ENCODE results near the gene IGF1. TPM values are rescaled to one million over a fixed set of nuclear protein-coding genes. Genes with fewer than 3 reads are reported as not detected.
A peak's percentile ranks its signal among the peaks of the same experiment; 100 is the strongest.

The IGF1 gene
- total RNA-seq, 2 experiments from 2014 or later = 1.1 to 2.5 TPM

DNA sequence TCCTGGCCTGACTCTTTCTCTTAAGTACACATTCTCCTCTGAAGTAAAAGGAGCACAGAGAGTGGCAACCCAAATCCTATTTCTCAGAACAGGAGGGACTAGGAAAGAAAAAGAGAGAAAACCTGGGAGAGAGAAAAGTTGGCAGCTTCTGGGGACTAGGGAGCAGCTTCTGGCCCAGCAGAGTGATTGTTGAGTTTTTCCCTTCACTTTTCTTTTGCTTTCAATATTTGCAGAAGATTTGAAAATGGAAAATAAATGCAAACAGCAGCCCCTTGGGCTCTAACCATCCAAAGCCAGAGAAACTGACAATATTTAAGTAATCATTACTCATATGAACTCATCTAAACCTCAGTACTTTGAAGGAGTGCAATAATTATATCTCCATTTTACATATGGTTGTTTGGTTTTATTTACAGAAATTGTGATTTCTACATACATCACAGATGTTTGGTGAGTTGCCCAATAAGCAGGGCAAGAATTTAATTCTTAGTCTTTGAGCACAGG, 28.8 kb upstream of the IGF1 start:
- H3K27me3 Mint-ChIP-seq = peaks cover 8% of the 10 kb centered on the region
- no peaks in the 10 kb centered on the region for H3K36me3 Mint-ChIP-seq
- no peak for ATAC-seq
- H3K4me1 Mint-ChIP-seq = peaks cover 7% of the 10 kb centered on the region
- no peak for DNase-seq
- peaks cover 2% of the 10 kb centered on the region for H3K9me3 Mint-ChIP-seq (ENCODE audit: low read depth)
- no peak overlapping the region for H3K27ac Mint-ChIP-seq
- CTCF ChIA-PET = no interaction called here
- no peak overlapping the region for H3K4me3 Mint-ChIP-seq

DNA sequence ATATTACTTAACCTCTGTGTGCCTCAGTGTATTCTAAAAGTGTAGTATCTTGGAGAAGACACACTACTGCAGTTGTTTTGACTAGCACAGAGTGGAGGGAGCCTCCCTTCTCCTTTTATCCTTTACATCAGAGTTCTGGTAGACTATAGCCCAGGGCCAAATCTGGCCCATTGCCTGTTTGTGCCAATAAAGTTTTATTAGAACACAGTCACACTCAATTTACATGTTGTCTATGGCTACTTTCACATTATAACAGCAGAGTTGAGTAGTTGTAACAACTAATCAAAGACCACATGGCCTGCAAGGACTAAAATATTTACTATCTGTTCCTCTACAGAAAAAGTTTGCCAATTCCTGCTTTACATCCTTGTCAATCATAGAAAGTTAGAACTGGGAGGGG, 27.7 kb upstream of the IGF1 start:
- H3K27ac Mint-ChIP-seq = no peak overlapping the region
- H3K27me3 Mint-ChIP-seq = peaks cover 17% of the 10 kb centered on the region
- no peak overlapping the region for H3K4me3 Mint-ChIP-seq
- H3K4me1 Mint-ChIP-seq = peaks cover 6% of the 10 kb centered on the region
- H3K9me3 Mint-ChIP-seq (ENCODE audit: low read depth) = peaks cover 2% of the 10 kb centered on the region
- DNase-seq (no peak), ATAC-seq (no peak)
- CTCF ChIA-PET = no interaction called here
- H3K36me3 Mint-ChIP-seq = no peaks in the 10 kb centered on the region

DNA sequence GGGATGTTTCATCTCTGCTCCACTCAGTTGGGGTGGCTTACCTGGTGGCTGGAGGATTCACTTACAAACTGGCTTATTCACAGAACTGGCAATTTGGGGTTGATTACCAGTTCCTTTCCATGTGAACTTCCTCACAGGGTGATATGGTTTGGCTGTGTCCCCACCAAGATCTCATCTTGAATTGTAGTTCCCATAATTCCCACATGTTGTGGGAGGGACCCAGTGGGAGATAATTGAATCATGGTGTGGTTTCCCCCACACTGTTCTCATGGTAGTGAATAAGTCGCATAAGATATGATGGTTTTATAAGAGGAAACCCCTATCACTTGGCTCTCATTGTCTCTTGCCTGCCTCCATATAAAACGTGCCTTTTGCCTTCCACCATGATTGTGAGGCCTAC, 26.9 kb upstream of the IGF1 start:
- CTCF ChIA-PET = interaction anchor here (1.6 kb wide), 1 partner anchor 23 kb away, joined by 6 read pairs; no protein-coding TSS in a partner anchor
- ATAC-seq = no peak
- peaks cover under 1% of the 10 kb centered on the region for H3K4me1 Mint-ChIP-seq
- peaks cover 20% of the 10 kb centered on the region for H3K27me3 Mint-ChIP-seq
- H3K4me3 Mint-ChIP-seq = no peak overlapping the region
- H3K9me3 Mint-ChIP-seq (ENCODE audit: low read depth) = peaks cover 2% of the 10 kb centered on the region
- DNase-seq = no peak
- H3K27ac Mint-ChIP-seq = no peak overlapping the region
- no peaks in the 10 kb centered on the region for H3K36me3 Mint-ChIP-seq

DNA sequence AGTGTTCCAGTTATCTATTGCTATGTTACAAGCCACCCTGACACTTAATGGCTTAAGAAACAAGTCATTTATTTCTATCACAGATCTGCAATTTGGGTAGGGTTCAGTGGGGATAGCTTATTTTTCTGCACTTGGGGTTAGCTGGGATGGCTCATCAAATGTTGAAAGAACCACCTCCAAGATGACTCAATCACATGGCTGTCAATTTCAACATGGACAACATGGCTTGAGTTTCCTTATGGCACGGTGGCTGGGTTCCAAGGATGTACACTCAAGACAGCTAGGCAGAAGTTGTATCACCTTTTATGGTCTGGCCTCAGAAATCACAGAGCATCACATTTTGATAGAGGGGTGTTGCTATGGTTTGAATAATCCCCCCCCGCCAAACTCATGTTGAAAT, 24.5 kb upstream of the IGF1 start:
- DNase-seq (no peak), ATAC-seq (no peak)
- H3K27ac Mint-ChIP-seq = no peak overlapping the region
- H3K9me3 Mint-ChIP-seq (ENCODE audit: low read depth) = peaks cover 2% of the 10 kb centered on the region
- CTCF ChIA-PET = no interaction called here
- no peaks in the 10 kb centered on the region for H3K4me1 Mint-ChIP-seq
- peaks cover 26% of the 10 kb centered on the region for H3K27me3 Mint-ChIP-seq
- no peak overlapping the region for H3K4me3 Mint-ChIP-seq
- no peaks in the 10 kb centered on the region for H3K36me3 Mint-ChIP-seq

DNA sequence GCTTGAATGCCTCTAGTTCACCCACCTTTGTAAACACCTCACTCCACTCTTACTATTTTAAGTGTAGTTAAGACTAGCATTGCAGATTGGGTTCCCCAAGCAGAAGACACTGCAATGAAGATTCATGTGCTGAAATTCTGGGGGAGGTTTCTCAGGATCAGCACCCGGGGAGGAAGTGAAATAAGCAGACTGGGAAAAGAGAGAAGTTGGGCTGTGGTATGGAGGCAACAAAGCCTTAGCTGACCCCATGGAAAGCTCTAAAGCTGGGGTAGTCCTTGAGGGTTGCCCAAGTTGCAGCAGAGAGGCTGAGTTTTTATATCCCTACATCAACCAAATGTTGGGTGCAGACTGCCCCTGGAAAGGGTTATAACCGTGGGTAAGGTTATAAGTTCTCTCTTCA, 23.9 kb upstream of the IGF1 start:
- H3K9me3 Mint-ChIP-seq (ENCODE audit: low read depth) = peaks cover 2% of the 10 kb centered on the region
- CTCF ChIA-PET = no interaction called here
- no peaks in the 10 kb centered on the region for H3K4me1 Mint-ChIP-seq
- no peaks in the 10 kb centered on the region for H3K36me3 Mint-ChIP-seq
- H3K27ac Mint-ChIP-seq = no peak overlapping the region
- no peak overlapping the region for H3K4me3 Mint-ChIP-seq
- DNase-seq (no peak), ATAC-seq (no peak)
- H3K27me3 Mint-ChIP-seq = peaks cover 26% of the 10 kb centered on the region

DNA sequence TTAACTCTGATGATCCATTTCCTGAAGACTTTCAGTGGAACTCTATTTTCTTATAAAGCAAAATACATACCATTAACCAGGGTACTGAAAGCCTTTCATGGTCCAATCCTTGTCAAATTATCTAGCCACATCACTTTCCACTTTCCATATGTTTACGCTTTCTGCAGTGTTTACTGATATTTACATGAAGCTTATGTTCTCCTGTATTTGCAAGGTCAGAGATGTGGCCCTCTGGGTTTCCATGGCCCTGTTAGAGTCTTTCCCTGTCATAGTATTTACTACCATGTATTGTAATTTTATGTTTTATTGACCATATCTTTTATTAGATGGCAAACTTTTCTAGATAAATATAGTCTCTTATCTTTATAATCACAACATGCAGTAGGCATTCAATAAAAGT, 23.5 kb upstream of the IGF1 start:
- CTCF ChIA-PET = no interaction called here
- peaks cover 26% of the 10 kb centered on the region for H3K27me3 Mint-ChIP-seq

DNA sequence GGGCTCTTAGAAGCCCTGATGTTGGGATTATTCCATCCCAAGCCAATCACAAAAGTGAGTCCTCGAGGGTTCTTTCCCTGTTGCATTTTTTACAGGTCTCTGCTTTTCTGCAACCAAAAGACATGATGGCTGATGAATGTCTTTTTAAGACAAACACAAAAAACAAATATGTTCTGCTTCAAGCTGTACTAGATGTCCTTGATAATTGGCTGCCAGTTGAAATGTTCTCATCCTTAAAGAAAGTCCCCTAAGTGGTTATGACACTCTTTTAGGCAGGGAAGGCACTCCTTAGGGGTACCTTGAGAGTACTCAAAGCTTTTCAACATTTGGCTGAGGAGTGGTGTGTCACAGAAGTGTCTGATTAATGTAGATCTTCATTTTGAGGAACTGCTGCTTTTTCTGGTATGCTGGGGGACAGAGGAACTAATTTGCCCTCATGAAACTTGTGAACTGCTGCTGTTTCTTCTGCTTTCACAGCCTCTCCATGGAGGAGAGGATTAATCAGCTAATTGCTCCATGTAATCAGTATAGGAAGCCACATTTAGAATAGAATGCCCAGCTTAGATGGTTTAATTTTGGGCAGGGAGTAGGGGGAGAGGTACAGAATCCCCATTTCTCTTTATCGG, 22.8 kb upstream of the IGF1 start:
- Mint-ChIP-seq H3K36me3 (no peaks in the 10 kb centered on the region), H3K4me3 (no peak overlapping the region), H3K4me1 (no peaks in the 10 kb centered on the region), H3K27me3 (peaks cover 26% of the 10 kb centered on the region), H3K27ac (no peak overlapping the region), H3K9me3 (ENCODE audit: low read depth) (peaks cover 2% of the 10 kb centered on the region)
- no peak for DNase-seq
- no peak for ATAC-seq
- CTCF ChIA-PET = no interaction called here

More for the DNA sequence above, 23.5 kb upstream of the IGF1 start:
- no peak overlapping the region for H3K27ac Mint-ChIP-seq
- no peak overlapping the region for H3K4me3 Mint-ChIP-seq
- no peaks in the 10 kb centered on the region for H3K4me1 Mint-ChIP-seq
- no peaks in the 10 kb centered on the region for H3K36me3 Mint-ChIP-seq
- H3K9me3 Mint-ChIP-seq (ENCODE audit: low read depth) = peaks cover 2% of the 10 kb centered on the region
- DNase-seq (no peak), ATAC-seq (no peak)

DNA sequence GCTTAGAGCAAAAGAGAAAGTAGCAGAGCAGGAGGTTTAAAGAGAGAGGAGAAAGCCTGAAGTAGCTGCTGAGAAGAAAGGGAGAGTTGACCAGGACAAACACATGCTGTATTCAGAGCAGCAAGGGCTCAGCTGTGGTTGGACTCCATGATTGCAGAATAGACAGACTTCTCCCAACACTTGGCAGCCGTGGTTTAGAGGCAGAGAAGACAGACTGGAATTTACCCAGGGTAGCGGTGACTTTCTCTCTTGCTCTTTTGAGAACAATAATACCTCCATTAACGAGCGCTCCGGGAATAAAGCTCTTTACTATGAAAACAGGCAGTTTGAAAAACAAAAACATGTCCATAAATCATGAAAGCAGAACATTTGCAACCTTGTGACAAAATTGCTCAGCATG, 21.4 kb upstream of the IGF1 start:
- no peak for DNase-seq
- H3K27ac Mint-ChIP-seq = no peak overlapping the region
- no peaks in the 10 kb centered on the region for H3K36me3 Mint-ChIP-seq
- peaks cover 26% of the 10 kb centered on the region for H3K27me3 Mint-ChIP-seq
- no peak overlapping the region for H3K4me3 Mint-ChIP-seq
- CTCF ChIA-PET = no interaction called here
- ATAC-seq = no peak
- peaks cover 2% of the 10 kb centered on the region for H3K9me3 Mint-ChIP-seq (ENCODE audit: low read depth)
- H3K4me1 Mint-ChIP-seq = no peaks in the 10 kb centered on the region

DNA sequence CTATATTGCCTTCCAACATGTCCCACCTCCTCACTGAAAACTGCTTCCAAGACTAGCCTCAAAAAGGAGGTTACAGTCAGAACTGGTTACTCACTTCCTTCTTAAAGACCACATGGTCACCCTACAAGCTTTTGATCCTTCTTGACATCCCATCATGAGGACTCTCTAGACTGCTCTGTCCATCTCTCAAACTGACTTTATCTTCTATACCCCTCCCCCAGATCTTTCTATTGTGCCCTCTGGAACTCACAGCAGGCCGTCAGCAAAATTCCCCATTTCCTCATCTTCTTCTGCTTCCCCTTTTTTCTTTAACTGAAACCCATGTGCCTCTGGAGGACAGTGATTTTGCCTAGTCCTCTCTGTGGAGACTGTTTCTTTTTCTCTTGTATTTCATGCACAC, 18.1 kb upstream of the IGF1 start:
- H3K9me3 Mint-ChIP-seq (ENCODE audit: low read depth) = no peaks in the 10 kb centered on the region
- CTCF ChIA-PET = no interaction called here
- H3K27ac Mint-ChIP-seq = no peak overlapping the region
- no peak for DNase-seq
- no peak overlapping the region for H3K4me3 Mint-ChIP-seq
- ATAC-seq = no peak
- H3K4me1 Mint-ChIP-seq = no peaks in the 10 kb centered on the region
- peaks cover 26% of the 10 kb centered on the region for H3K27me3 Mint-ChIP-seq
- no peaks in the 10 kb centered on the region for H3K36me3 Mint-ChIP-seq

DNA sequence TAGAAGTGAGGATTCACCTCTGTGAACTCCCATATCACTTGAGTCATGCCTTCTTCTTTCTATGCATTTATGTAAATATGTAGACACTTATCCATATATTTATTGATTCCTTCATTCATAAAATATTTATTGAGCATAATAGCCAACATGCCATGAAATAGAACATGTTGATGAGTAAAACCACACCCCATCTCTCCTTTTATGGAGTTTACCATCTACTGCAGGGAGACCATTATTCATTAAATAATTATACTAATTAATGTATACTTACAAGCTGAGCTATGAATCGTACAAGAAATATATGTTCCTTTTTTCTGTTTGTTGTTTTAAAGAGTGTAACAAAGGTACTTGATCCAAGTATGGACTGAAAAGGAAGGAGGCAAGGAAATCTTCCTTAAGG, 17.4 kb upstream of the IGF1 start:
- Mint-ChIP-seq H3K4me3 (no peak overlapping the region), H3K27ac (no peak overlapping the region), H3K36me3 (no peaks in the 10 kb centered on the region), H3K4me1 (no peaks in the 10 kb centered on the region), H3K9me3 (ENCODE audit: low read depth) (peaks cover 3% of the 10 kb centered on the region), H3K27me3 (peaks cover 23% of the 10 kb centered on the region)
- no peak for DNase-seq
- CTCF ChIA-PET = no interaction called here
- no peak for ATAC-seq

DNA sequence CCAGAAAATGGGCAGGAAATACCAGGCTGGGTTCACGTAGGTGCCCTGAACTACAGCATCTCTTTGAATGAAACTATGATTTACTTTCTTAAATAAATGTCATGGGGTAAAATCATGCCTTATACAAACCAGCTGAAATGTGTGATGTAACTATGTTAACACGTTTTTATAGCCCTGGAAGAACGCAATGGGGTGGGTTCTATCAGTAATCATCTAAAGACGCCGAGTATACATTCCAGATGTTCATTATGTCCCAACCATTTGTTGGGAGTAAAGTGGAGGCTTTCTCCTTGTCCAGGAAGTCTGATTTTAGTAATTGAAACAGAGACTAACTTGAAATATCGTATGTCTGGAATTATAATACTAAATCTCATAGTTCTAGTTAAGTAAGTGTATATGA, 16.2 kb upstream of the IGF1 start:
- DNase-seq = no peak
- peaks cover 2% of the 10 kb centered on the region for H3K36me3 Mint-ChIP-seq
- peaks cover 18% of the 10 kb centered on the region for H3K27me3 Mint-ChIP-seq
- ATAC-seq = no peak
- H3K4me3 Mint-ChIP-seq = no peak overlapping the region
- H3K27ac Mint-ChIP-seq = no peak overlapping the region
- peaks cover 4% of the 10 kb centered on the region for H3K9me3 Mint-ChIP-seq (ENCODE audit: low read depth)
- CTCF ChIA-PET = no interaction called here
- H3K4me1 Mint-ChIP-seq = no peaks in the 10 kb centered on the region

DNA sequence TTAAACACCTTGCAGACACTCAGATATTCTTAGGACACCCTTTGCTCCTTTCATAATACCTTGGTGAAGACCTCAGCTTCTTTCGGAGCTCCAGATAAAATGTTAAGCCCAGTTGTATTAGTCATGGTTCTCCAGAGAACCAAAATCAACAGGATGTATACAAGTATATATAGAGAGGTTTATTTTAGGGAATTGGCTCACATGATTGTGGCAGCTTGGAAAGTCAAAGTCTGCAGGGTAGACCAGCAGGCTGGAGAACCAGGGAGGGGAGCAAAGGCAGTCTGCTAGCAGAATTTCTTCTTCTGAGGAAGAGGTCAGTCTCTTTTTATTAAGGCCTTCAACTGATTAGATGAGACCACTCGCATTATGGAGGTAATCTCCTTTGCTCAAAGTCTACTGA, 6.9 kb upstream of the IGF1 start:
- no peak for ATAC-seq
- H3K9me3 Mint-ChIP-seq (ENCODE audit: low read depth) = no peaks in the 10 kb centered on the region
- peaks cover 2% of the 10 kb centered on the region for H3K36me3 Mint-ChIP-seq
- no peak overlapping the region for H3K4me3 Mint-ChIP-seq
- CTCF ChIA-PET = no interaction called here
- H3K27me3 Mint-ChIP-seq = peaks cover 19% of the 10 kb centered on the region
- H3K4me1 Mint-ChIP-seq = peaks cover 30% of the 10 kb centered on the region
- H3K27ac Mint-ChIP-seq = no peak overlapping the region
- DNase-seq = no peak

DNA sequence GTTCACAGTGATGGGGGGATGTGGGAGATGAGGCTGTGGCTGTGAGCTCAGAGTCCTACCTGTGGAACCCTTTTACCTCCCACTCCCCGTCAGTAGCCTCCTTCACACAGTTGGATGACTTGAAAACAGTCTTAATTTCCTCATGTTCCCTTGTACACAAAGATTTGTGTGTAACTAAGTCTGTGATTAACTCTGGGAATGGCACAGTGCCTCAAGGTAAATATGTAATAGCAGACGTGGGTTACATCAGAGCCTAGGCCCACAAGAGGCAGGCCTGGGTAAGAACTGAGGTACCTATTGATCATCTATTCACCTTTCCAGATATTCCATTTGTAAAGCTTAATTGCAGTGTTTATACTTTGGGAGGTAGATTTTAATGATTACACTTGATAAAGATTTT, 5.8 kb upstream of the IGF1 start:
- H3K4me1 Mint-ChIP-seq = peaks cover 35% of the 10 kb centered on the region

DNA sequence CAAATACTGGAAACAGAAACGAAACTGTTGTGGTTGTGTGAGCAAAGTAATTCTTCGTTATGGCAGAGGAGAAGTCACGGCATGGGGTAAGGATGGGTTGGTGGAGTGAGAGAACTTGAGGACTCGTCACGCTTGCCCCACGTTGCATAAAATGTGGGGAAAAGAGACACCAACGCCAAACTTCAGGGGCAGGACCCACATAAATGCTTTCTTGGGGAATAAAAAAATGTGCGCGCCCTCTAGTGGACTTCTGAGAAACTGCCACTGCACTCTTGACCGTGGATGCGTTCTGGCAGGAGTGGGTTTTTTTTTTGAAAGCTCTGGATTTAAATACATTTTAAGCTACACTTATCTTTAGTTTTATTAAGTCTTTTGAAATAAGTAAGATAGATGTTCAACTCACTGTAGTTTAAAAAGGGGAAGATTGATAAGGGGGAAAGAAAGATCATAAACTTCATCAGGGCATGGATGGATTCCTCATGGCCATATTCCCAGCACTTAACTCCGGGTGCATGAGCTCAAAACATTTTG, 4.1 kb upstream of the IGF1 start:
- H3K4me3 Mint-ChIP-seq = peak overlapping the region; percentile 43
- H3K9me3 Mint-ChIP-seq (ENCODE audit: low read depth) = peaks cover 3% of the 10 kb centered on the region
- CTCF ChIA-PET = interaction anchor here (0.6 to 2.6 kb wide), 21 partner anchors 10 to 1169 kb away, joined by 3 to 20 read pairs (median 5); no protein-coding TSS in a partner anchor

More for the DNA sequence above, 5.8 kb upstream of the IGF1 start:
- DNase-seq = no peak
- no peak overlapping the region for H3K27ac Mint-ChIP-seq
- H3K4me3 Mint-ChIP-seq = no peak overlapping the region
- CTCF ChIA-PET = no interaction called here
- no peak for ATAC-seq
- peaks cover 3% of the 10 kb centered on the region for H3K36me3 Mint-ChIP-seq
- H3K9me3 Mint-ChIP-seq (ENCODE audit: low read depth) = peaks cover 3% of the 10 kb centered on the region
- peaks cover 11% of the 10 kb centered on the region for H3K27me3 Mint-ChIP-seq

More for the DNA sequence above, 4.1 kb upstream of the IGF1 start:
- Mint-ChIP-seq H3K27me3 (no peaks in the 10 kb centered on the region), H3K27ac (peak overlapping the region; percentile 80), H3K4me1 (peaks cover 35% of the 10 kb centered on the region), H3K36me3 (peaks cover 3% of the 10 kb centered on the region)
- DNase-seq (peak; percentile 79), ATAC-seq (peak; percentile 79)
